Erythroblast (primary cell): ENCODE results near the gene INS.
"Not testable (repeated sequence)": the region's sequence is repeated elsewhere in the genome, so short reads cannot be mapped to it uniquely, and the experiment has no call there.

Source experiments
- DNase-seq, 2 experiments: peaks; one replicate each; lab custom pipeline; 2025; lab: John Stamatoyannopoulos, UW
- GATA1 ChIP-seq: IDR thresholded peaks from 2 replicates; pipeline ENCODE4 v1.6.1; 2011; ENCODE audit warnings: low read depth, mild to moderate bottlenecking, control low read depth, low read length, moderate library complexity
- POLR2A ChIP-seq: IDR thresholded peaks from 2 replicates; pipeline ENCODE4 v1.6.1; 2011; ENCODE audit warnings: mild to moderate bottlenecking, low read length

INS gene

GRCh38 chr11:2202900-2203439 lies 42.0 kb upstream of the INS start:
- TF ChIP-seq POLR2A (no peak), GATA1 (no peak)
- no peak for DNase-seq

- no peak for DNase-seq
- TF ChIP-seq POLR2A: no peak
- no peak for TF ChIP-seq GATA1
Observed at GRCh38 chr11:2202071-2202899, 41.3 kb upstream of the INS start.

GRCh38 chr11:2201542-2201941 lies 40.5 kb upstream of the INS start:
- no peak for TF ChIP-seq GATA1
- no peak for TF ChIP-seq POLR2A
- no peak for DNase-seq

DNA sequence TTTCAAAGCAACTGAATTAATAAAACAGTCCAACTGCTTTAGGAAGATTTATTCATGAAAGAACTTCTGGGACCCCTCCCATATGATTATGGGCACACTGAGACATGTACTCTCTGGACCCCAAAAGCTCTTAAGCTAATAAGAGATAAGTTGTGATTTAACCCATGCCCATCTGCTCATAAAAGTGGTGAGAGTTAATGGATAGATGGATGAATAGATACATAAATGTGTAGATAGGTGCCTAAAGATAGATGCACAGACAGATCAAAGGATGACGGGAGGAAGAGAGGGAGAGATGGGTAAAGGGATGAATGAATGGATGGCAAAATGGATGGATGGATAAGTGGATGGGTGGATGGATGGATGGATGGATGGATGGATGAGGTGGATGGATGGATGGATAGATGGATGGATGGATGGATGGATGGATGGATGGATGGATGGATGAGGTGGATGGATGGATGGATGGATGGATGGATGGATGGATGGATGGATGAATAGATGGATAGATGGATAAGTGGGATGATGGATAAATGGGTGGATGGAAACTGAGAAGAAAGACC lies 40.0 kb upstream of the INS start:
- no peak for TF ChIP-seq GATA1
- TF ChIP-seq POLR2A: no peak
- no peak for DNase-seq

- no peak for DNase-seq
- TF ChIP-seq GATA1 (no peak), POLR2A (no peak)
Observed at GRCh38 chr11:2200536-2200935, 39.5 kb upstream of the INS start.

DNA sequence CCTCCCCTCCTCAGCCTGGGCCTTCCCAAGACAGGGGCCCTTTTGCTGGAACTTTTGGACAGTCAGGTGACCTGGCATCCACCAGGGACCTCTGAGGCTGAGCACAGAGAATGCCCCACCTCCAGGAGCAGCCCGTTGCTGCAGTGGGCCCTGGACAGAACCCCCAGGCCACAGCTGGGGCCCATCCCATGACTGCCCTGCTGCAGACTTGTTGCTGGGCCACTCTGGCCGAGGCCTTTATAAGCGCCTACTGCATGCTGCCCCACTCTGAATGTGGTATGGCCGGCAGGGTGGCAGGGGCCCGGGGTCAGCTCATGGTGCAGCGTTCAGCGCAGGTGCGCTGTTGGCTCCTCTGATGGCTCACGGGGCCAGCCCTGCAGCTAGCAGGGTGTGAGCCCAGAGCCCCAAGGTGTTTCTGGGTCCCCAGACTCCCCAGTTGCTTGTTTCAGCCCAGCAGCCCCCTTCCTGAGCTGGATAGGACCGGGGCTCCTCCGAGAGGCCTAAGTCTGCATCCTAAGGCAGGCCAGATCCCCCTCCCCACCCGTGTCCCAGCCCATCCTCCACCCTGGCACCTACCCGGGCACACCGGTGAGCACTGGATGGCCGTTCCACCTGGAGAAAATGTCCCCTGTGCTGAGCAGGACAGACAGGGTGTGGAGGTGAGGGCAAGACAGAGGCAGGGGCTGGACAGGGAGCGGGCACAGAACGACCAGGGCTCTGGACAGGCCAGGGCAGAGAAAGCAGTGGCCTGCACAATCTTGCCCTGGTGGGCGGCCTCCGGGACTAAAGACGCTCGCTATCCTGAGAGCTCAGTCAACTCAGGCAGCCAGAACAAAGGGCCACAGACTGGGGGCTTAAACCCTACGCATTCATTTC lies 38.7 kb upstream of the INS start:
- TF ChIP-seq POLR2A (no peak), GATA1 (no peak)
- DNase-seq: no peak

GRCh38 chr11:2198621-2199365 lies 37.8 kb upstream of the INS start:
- DNase-seq: no peak
- no peak for TF ChIP-seq GATA1
- TF ChIP-seq POLR2A: no peak

- DNase-seq: no peak
- TF ChIP-seq GATA1 (no peak), POLR2A (no peak)
Observed at GRCh38 chr11:2197771-2198520, 36.9 kb upstream of the INS start.

DNA sequence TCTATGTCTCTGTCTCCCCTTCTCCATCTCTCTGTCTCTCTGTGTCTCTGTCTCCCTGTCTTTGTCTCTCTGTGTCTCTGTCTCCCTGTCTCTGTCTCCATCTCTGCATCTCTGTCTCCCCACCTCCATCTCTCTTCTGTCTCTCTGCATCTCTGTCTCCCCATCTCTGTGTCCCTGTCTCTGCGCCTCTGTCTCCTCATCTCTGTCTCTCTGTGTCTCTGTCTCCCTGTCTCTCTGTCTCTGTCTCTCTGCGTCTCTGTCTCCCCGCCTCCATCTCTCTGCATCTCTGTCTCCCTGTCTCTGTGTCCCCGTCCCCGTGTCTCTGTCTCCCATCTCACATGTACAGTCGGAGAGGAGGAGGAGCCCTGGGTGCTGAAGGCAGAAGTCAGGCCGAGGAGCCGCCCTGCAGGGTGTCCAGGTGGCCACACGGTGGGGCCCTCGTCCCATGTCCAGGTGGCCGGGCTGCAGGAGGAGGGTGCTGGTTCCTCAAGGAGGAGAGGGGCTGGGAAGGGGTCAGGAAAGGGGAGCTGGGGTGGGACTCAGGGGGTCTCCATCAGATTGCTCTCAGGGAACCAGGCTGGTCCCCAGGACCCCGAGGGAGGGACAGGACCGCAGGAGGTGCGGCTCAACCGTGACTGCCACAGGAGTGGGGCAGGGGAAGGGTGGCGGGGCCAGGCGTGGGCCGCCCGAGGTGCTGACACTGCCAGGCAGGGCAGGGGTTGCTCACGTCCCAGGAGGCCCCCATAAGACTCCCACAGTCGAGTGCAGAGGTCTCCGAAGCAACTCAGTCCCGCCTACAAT lies 36.2 kb upstream of the INS start:
- TF ChIP-seq POLR2A: no peak
- no peak for TF ChIP-seq GATA1
- peak; percentile 71 to 82 for DNase-seq

- DNase-seq: no peak
Observed at GRCh38 chr11:2195756-2196088, 34.7 kb upstream of the INS start.

GRCh38 chr11:2194877-2195755 lies 34.1 kb upstream of the INS start:
- TF ChIP-seq GATA1 (no peak), POLR2A (no peak)
- peak; percentile 43 to 68 for DNase-seq

More at GRCh38 chr11:2195756-2196088, 34.7 kb upstream of the INS start:
- TF ChIP-seq GATA1 (no peak), POLR2A (no peak)

DNA sequence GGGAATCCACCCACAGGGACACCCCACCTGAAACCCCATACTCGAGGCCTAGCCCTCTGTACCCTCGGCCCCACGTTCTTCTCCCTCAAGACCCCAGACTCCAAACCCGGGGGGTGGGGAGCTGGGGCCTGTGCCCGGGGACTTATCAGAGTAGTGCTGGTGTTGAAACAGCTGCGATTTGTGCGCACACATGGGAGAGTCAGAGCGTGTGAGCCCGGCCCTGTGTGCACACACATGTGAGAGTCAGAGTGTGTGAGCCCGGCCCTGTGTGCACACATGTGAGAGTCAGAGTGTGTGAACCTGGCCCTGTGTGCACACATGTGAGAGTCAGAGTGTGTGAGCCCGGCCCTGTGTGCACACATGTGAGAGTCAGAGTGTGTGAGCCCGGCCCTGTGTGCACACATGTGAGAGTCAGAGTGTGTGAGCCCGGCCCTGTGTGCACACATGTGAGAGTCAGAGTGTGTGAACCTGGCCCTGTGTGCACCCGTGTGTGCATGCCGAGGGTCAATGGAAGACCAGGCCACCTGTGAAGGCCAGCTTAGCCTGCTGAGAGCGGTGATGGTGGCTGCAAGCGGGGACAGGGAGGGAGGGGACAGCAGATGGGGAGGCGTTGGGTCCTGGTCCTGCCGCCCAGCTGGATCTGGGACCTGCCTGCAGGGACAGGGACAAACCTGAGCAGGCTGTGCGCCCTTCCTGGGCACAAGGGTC lies 33.0 kb upstream of the INS start:
- DNase-seq: not testable (repeated sequence)
